Suppressor macrophage treated with lipopolysaccharide for 4 hours (primary cell): ENCODE data around the gene SYTL3.
"Not testable (repeated sequence)": the region's sequence is repeated elsewhere in the genome, so short reads cannot be mapped to it uniquely, and the experiment has no call there.

ENCODE experiments used
- DNase-seq: peaks from one replicate; pipeline ENCODE4 v3.0.0-alpha.2; 2020

Gene SYTL3

GRCh38 chr6:158649289-158650143 is at the start of gene SYTL3:
Gene SYTL3, plus strand, starts transcription at chr6:158650054. Its CDS starts 13,215 bp downstream, at chr6:158663269.
- DNase-seq: peak; percentile 89

- DNase-seq: no peak
Measured at GRCh38 chr6:158603261-158604047, 46.4 kb upstream of the SYTL3 start.

- DNase-seq: no peak
Measured at GRCh38 chr6:158604048-158604406, 45.8 kb upstream of the SYTL3 start.

- DNase-seq: peak; percentile 69
Measured at GRCh38 chr6:158605266-158605878, 44.5 kb upstream of the SYTL3 start.

- not testable (repeated sequence) for DNase-seq
Measured at GRCh38 chr6:158606011-158606410, 43.8 kb upstream of the SYTL3 start.

GRCh38 chr6:158606935-158607334 is 42.9 kb upstream of the SYTL3 start:
- no peak for DNase-seq

GRCh38 chr6:158607411-158608170 is 42.3 kb upstream of the SYTL3 start:
- DNase-seq: no peak

- DNase-seq: no peak
Measured at GRCh38 chr6:158608221-158608620, 41.6 kb upstream of the SYTL3 start.

- no peak for DNase-seq
Measured at GRCh38 chr6:158609455-158610155, 40.2 kb upstream of the SYTL3 start.

GRCh38 chr6:158610319-158610968 is 39.4 kb upstream of the SYTL3 start:
- no peak for DNase-seq

GRCh38 chr6:158611039-158611438 is 38.8 kb upstream of the SYTL3 start:
- no peak for DNase-seq

- no peak for DNase-seq
Measured at GRCh38 chr6:158611541-158612370, 38.1 kb upstream of the SYTL3 start.

- not testable (repeated sequence) for DNase-seq
Measured at GRCh38 chr6:158614606-158615005, 35.2 kb upstream of the SYTL3 start.

- DNase-seq: not testable (repeated sequence)
Measured at GRCh38 chr6:158618289-158618688, 31.6 kb upstream of the SYTL3 start.

GRCh38 chr6:158619922-158620801 is 29.7 kb upstream of the SYTL3 start:
- DNase-seq: no peak

- no peak for DNase-seq
Measured at GRCh38 chr6:158620963-158621693, 28.7 kb upstream of the SYTL3 start.

GRCh38 chr6:158621694-158622544 is 27.9 kb upstream of the SYTL3 start:
- no peak for DNase-seq
